Keratinocyte (primary cell): ENCODE data around the gene ZNF804B.

Source experiments
- CTCF ChIP-seq, 3 experiments: IDR thresholded peaks in 1 of 3; conservative IDR thresholded peaks in 1 of 3; optimal IDR thresholded peaks in 1 of 3; 2 replicates in 2 of 3; 3 replicates in 1 of 3; pipeline versions ENCODE3 to v1.5.1; 2011; ENCODE audit warnings: low read length in 3 of 3, mild to moderate bottlenecking in 3 of 3, moderate library complexity in 2 of 3, control low read depth in 1 of 3, inconsistent platforms in 1 of 3; ENCODE audit not compliant: insufficient read depth in 2 of 3; ENCODE audit errors: extremely low read depth in 1 of 3
- EZH2 ChIP-seq: IDR thresholded peaks from one replicate; pipeline ENCODE4 v1.6.1; 2012; ENCODE audit warnings: inconsistent platforms, mild to moderate bottlenecking, low read length, moderate library complexity

GRCh38 chr7:88866265-88866863, 106.9 kb downstream of the ZNF804B start:
- TF ChIP-seq CTCF (optimal IDR thresholded peaks at IDR 0.05 in 1 of 3, IDR thresholded peaks at IDR 0.05 in 1 of 3, conservative IDR thresholded peaks at IDR 0.05 in 1 of 3; ENCODE audit: extremely low read depth in 1 of 3, insufficient read depth in 2 of 3, low read length in 3 of 3) (no peak), EZH2 (no peak)
